VCaP (cell line): ENCODE data around the gene CBLC.
"Not testable (repeated sequence)": the region's sequence is repeated elsewhere in the genome, so short reads cannot be mapped to it uniquely, and the experiment has no call there.

Experiments used
- H3K27ac ChIP-seq: fragments of 450-650 bp; 2 replicates; pipeline ENCODE4 v1.5.1; 2017
- CTCF ChIP-seq: fragments of 450-650 bp; conservative IDR thresholded peaks from 2 replicates; pipeline ENCODE4 v1.5.1; 2017; ENCODE audit warnings: mild to moderate bottlenecking, moderate library complexity

The CBLC gene

GRCh38 chr19:44767295-44768180 lies 10.2 kb upstream of the CBLC start:
- TF ChIP-seq CTCF: no peak
- no peak overlapping the region for H3K27ac ChIP-seq

- peak; percentile 91 for TF ChIP-seq CTCF
- H3K27ac ChIP-seq: peak overlapping the region; percentile 40; the same call in 1 of the 2 replicates
Measured at GRCh38 chr19:44770550-44771257, 7.0 kb upstream of the CBLC start.

GRCh38 chr19:44772144-44772543 lies 5.5 kb upstream of the CBLC start:
- peak overlapping the region; percentile 5; the same call in 1 of the 2 replicates for H3K27ac ChIP-seq

- H3K27ac ChIP-seq: no peak overlapping the region
- no peak for TF ChIP-seq CTCF
Measured at GRCh38 chr19:44772959-44773358, 4.7 kb upstream of the CBLC start.

GRCh38 chr19:44775676-44776240 lies 1.9 kb upstream of the CBLC start:
- TF ChIP-seq CTCF: no peak

GRCh38 chr19:44776402-44777096 lies 1.1 kb upstream of the CBLC start:
- TF ChIP-seq CTCF: no peak
- H3K27ac ChIP-seq: no peak overlapping the region

More at GRCh38 chr19:44775676-44776240, 1.9 kb upstream of the CBLC start:
- H3K27ac ChIP-seq: no peak overlapping the region

GRCh38 chr19:44779150-44779549 lies 1.5 kb downstream of the CBLC start:
- no peak overlapping the region for H3K27ac ChIP-seq
- TF ChIP-seq CTCF: no peak

- not testable (repeated sequence) for H3K27ac ChIP-seq
Measured at GRCh38 chr19:44781694-44782093, 4.0 kb downstream of the CBLC start.
